B cell (primary cell): ENCODE measurements around the gene TMTC3. TPM values are rescaled to one million over a fixed set of nuclear protein-coding genes. Genes with fewer than 3 reads are reported as not detected.

Experiments
- ATAC-seq: fragments of 200-7000 bp; cut with Tn5 transposase; one replicate; pipeline ENCODE4 v1.10.0; 2021; ENCODE audit warnings: low read depth, mild to moderate bottlenecking, moderate number of reproducible peaks, moderate library complexity
- CTCF ChIA-PET: fragments of 350-600 bp; sonication (Branson Sonifier 250); formaldehyde crosslinking; loops from one replicate; lab custom pipeline; 2021; ENCODE audit warnings: antibody characterized with exemption, inconsistent platforms; lab: Charles Lee
- POLR2A ChIA-PET: fragments of 350-600 bp; sonication (Branson Sonifier 250); formaldehyde crosslinking; loops from one replicate; lab custom pipeline; 2021; ENCODE audit warnings: antibody characterized with exemption; lab: Charles Lee
- DNase-seq: peaks from one replicate; pipeline ENCODE4 v3.0.0; 2013
- H2AFZ ChIP-seq: 2 replicates; pipeline ENCODE4 v1.6.1; 2012; ENCODE audit warnings: mild to moderate bottlenecking, low read depth, low read length; ENCODE audit not compliant: insufficient read depth, poor library complexity, severe bottlenecking
- H3K27ac ChIP-seq, 2 donors: 1 replicate in 1 of 2; 2 replicates in 1 of 2; pipeline ENCODE4 v1.5.1; 2012 to 2013; ENCODE audit warnings: low read length in 2 of 2, mild to moderate bottlenecking in 2 of 2, moderate library complexity in 1 of 2
- H3K27me3 ChIP-seq, 4 experiments: fragments of 200-600 bp in 1 of 4; sonication (generic) in 1 of 4; replicated peaks in 1 of 4; 1 replicate in 2 of 4; 2 replicates in 2 of 4; pipeline versions ENCODE4 v1.6.1 to v1.7.0; 2013 to 2016; ENCODE audit warnings: low read length in 3 of 4, mild to moderate bottlenecking in 2 of 4, mixed read lengths in 1 of 4, moderate library complexity in 1 of 4; ENCODE audit not compliant: insufficient read depth in 4 of 4, control insufficient read depth in 3 of 4; ENCODE audit errors: control extremely low read depth in 1 of 4
- H3K36me3 ChIP-seq, 2 experiments: replicated peaks in 1 of 2; 1 replicate in 1 of 2; 2 replicates in 1 of 2; pipeline versions ENCODE4 v1.6.1 to v1.7.1; 2013; ENCODE audit warnings: low read length in 1 of 2; ENCODE audit not compliant: insufficient read depth in 2 of 2, control insufficient read depth in 1 of 2; ENCODE audit errors: control extremely low read depth in 1 of 2, extremely low read depth in 1 of 2
- H3K4me1 ChIP-seq, 2 donors: fragments of 200-600 bp in 1 of 2; sonication (generic) in 1 of 2; 1 replicate in 1 of 2; 2 replicates in 1 of 2; pipeline versions ENCODE4 v1.5.1 to v1.6.1; 2013 to 2017; ENCODE audit warnings: low read length in 2 of 2; ENCODE audit not compliant: control insufficient read depth in 2 of 2, insufficient read depth in 2 of 2
- H3K4me2 ChIP-seq: replicated peaks from 2 replicates; pipeline ENCODE3; 2012; ENCODE audit warnings: mild to moderate bottlenecking, low read depth, low read length; ENCODE audit not compliant: poor library complexity, severe bottlenecking
- H3K4me3 ChIP-seq, 5 experiments: fragments of 200-600 bp in 1 of 5; sonication (generic) in 1 of 5; 1 replicate in 3 of 5; 2 replicates in 2 of 5; pipeline versions ENCODE4 v1.5.1 to v1.7.0; 2011 to 2016; ENCODE audit warnings: low read length in 4 of 5, mild to moderate bottlenecking in 4 of 5, low read depth in 2 of 5, control low read depth in 1 of 5, moderate library complexity in 1 of 5; ENCODE audit not compliant: insufficient read depth in 1 of 5; ENCODE audit errors: control extremely low read depth in 1 of 5, extremely low read depth in 1 of 5
- H3K79me2 ChIP-seq: fragments of 200-600 bp; sonication (generic); one replicate; pipeline ENCODE4 v1.6.0; 2016; ENCODE audit warnings: low read length; ENCODE audit not compliant: control insufficient read depth, insufficient read depth
- H3K9ac ChIP-seq: fragments of 200-600 bp; sonication (generic); 2 replicates; pipeline ENCODE4 v1.6.1; 2017; ENCODE audit warnings: mild to moderate bottlenecking, low read length, moderate library complexity
- H3K9me3 ChIP-seq, 3 donors: one replicate each; pipeline versions ENCODE4 v1.6.1 to v1.7.1; 2013; ENCODE audit warnings: low read length in 2 of 3; ENCODE audit not compliant: control insufficient read depth in 2 of 3, insufficient read depth in 1 of 3; ENCODE audit errors: control extremely low read depth in 1 of 3
- H4K20me1 ChIP-seq: 2 replicates; pipeline ENCODE4 v1.6.0; 2012; ENCODE audit warnings: mild to moderate bottlenecking, low read length; ENCODE audit not compliant: insufficient read depth, control insufficient read depth, poor library complexity, severe bottlenecking
- H3K27ac Mint-ChIP-seq: one replicate; pipeline ENCODE4 v1.8.0; 2021; ENCODE audit warnings: mixed read lengths
- H3K27me3 Mint-ChIP-seq: one replicate; pipeline ENCODE4 v1.8.0; 2021; ENCODE audit warnings: mixed read lengths
- H3K4me1 Mint-ChIP-seq: one replicate; pipeline ENCODE4 v1.8.0; 2021; ENCODE audit warnings: mixed read lengths
- H3K4me3 Mint-ChIP-seq: one replicate; pipeline ENCODE4 v1.8.0; 2021; ENCODE audit warnings: mixed read lengths
- H3K9me3 Mint-ChIP-seq: one replicate; pipeline ENCODE4 v1.8.0; 2022; ENCODE audit warnings: mixed read lengths; ENCODE audit not compliant: insufficient read depth
- CTCF ChIP-seq: fragments of 200-600 bp; IDR thresholded peaks from one replicate; pipeline ENCODE4 v1.8.0; 2022; ENCODE audit warnings: antibody characterized with exemption, mild to moderate bottlenecking
- EZH2 ChIP-seq: IDR thresholded peaks from 2 replicates; pipeline ENCODE4 v1.6.1; 2012; ENCODE audit warnings: borderline replicate concordance, low read depth, mild to moderate bottlenecking, moderate library complexity, low read length; ENCODE audit not compliant: insufficient read depth, poor library complexity, severe bottlenecking
- WGBS: methylation state at CpG from one replicate; pipeline ENCODE4 v1.1.5; 2013; ENCODE audit warnings: missing lambda C conversion rate; ENCODE audit not compliant: insufficient coverage; 5-methylcytosine and 5-hydroxymethylcytosine counted together
- intact Hi-C: fragments of 100-400 bp; cut with micrococcal nuclease; formaldehyde crosslinking; loops from one replicate; pipeline ENCODE4 v1.10.0; 2022
- polyA plus RNA-seq: library from polyadenylated mRNA; depleted of rRNA; stranded (reverse); fragments of >200 nt; gene quantifications from 2 replicates; pipeline ENCODE4 v1.2.3, GENCODE V29; 2012
- total RNA-seq, 2 donors: library from RNA; stranded (reverse); fragments of 120-200 nt in 1 of 2; gene quantifications; 1 replicate in 1 of 2; 2 replicates in 1 of 2; pipeline versions ENCODE4 v1.2.3 to v1.2.4, GENCODE V29; 2013 to 2022

The TMTC3 gene
- total and polyA plus RNA-seq, 2 donors (not counting 1 experiment from before 2014, with no cell fraction given): 1.7 to 10.1 TPM

- H3K9me3 Mint-ChIP-seq: no peaks in the 10 kb centered on the region
- no peaks in the 10 kb centered on the region for H4K20me1 ChIP-seq
- H3K4me1 Mint-ChIP-seq: peaks cover 28% of the 10 kb centered on the region
- ATAC-seq (no peak), DNase-seq (no peak)
- H3K4me2 ChIP-seq: no peak overlapping the region
- peaks cover 12% of the 10 kb centered on the region in 2 donors for H3K4me1 ChIP-seq
- POLR2A ChIA-PET: no interaction called here
- H3K79me2 ChIP-seq: peaks cover 26% of the 10 kb centered on the region
- no peak overlapping the region for H3K4me3 ChIP-seq
- H3K27ac ChIP-seq: no peak overlapping the region
- no CpG with 5 or more reads among the region's 3 CpGs for WGBS
- CTCF ChIA-PET: no interaction called here
- peaks cover 0 to 3% of the 10 kb centered on the region in 2 experiments for H3K36me3 ChIP-seq
- no peak overlapping the region for H3K4me3 Mint-ChIP-seq
- H3K27me3 ChIP-seq: no peaks in the 10 kb centered on the region
- H3K9me3 ChIP-seq: no peaks in the 10 kb centered on the region
- TF ChIP-seq CTCF: no peak
- TF ChIP-seq EZH2: no peak
- no peak overlapping the region for H2AFZ ChIP-seq
- H3K27ac Mint-ChIP-seq: no peak overlapping the region
- intact Hi-C loops: loop anchor here (5.0 kb wide), 1 partner anchor 1202 kb away; no protein-coding TSS in a partner anchor
- H3K27me3 Mint-ChIP-seq: no peaks in the 10 kb centered on the region
- H3K9ac ChIP-seq: no peak overlapping the region
Measured at GRCh38 chr12:88144546-88145468, 2.7 kb downstream of the TMTC3 start.
